ENCODE data around the gene UNC119.
"Not testable (repeated sequence)": the region's sequence is repeated elsewhere in the genome, so short reads cannot be mapped to it uniquely, and the experiment has no call there.

Gene UNC119

DNA sequence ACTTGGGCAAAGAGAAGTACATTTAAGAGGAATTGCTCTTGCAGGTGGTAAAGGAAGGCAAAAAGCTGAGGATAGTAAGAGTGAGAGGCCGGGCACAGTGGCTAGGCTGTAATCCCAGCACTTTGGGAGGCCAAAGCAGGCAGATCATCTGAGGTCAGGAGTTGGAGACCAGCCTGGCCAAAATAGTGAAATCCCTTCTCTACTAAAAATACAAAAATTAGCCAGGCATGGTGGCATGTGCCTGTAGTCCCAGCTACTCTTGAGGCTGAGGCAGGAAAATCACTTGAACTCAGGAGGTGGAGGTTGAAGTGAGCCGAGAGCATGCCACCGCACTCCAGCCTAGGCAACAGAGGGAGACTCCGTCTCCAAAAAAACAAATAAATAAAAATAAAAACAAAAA, 30.1 kb downstream of the UNC119 start:
- DNase-seq (ENCODE audit: low spot score): not testable (repeated sequence)

DNA sequence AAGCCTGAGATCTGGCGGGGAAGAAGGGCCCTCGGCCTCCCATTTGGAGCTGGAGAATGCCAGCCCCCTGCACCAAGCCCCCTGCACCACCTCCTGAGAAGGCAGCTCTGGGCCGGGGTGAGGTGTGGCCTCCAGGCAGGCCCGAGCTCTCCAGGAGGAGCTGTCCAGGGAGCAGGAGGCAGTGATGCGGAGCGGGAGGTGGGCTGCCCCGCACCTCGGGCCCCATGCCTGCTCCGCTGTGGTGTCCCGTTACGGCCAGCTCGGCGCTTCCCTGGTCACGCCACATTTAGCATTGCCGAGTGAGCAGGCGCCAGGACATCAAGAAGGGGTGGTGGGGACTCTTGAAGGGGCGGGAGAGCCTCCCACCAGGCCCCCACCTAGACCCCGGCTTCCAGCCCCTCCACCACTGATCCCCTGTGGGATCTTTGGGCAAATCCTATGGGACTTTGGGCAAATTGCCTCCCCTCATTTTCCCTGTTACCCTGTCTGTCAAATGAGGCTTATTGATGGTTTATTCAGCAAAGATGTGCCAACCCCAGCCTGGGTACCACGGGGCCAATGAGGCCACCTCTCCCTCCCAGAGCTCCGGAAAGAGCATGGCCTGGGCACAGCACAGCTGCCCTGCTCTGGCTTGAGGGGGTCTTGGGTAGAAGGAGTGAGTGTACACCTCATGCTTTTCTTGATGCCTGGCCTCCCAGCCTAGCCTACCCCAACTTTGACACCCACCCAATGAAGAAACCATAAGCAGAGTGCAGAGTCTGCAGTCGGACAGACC, 30.9 kb downstream of the UNC119 start:
- DNase-seq (ENCODE audit: low spot score): no peak

DNA sequence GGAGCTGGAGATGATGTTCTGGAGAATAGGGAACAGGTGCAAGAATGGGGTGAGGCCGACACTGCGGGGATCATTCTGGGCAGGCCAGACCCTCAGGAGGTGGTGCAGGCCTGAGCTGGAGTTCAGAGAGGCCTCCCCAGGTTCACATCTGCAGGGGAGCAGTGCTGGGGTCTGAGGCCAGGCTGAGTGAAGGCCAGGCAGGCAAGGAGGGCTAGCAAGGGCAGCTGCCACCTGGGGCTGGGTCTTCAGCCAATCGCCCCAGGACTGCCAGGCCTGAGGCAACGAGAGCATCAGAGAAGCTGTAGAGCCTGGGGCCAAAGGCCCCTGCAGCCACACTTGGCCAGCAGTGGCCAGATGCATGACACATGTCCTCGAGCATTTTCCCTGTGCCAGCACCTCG, 31.7 kb downstream of the UNC119 start:
- DNase-seq (ENCODE audit: low spot score): no peak

DNA sequence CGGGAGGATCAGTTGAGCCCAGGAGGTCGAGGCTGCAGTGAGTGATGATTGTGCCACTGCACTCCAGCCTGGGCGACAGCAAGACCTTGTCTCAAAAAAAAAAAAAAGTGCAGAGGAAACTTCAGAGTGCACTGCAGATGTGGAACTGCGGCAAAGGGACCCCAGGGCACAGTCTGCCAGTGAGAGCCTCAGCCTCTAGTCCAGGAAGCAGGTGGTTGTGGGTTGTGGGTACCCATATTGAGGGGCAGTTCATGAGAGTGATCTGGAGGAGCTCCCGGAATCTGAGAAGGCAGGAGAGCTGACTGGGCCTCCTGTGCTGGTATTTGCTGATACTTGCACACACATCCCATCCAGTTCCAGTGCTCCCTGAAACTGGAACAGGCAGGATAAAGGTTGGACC, 33.2 kb downstream of the UNC119 start:
- no peak for DNase-seq (ENCODE audit: low spot score)

DNA sequence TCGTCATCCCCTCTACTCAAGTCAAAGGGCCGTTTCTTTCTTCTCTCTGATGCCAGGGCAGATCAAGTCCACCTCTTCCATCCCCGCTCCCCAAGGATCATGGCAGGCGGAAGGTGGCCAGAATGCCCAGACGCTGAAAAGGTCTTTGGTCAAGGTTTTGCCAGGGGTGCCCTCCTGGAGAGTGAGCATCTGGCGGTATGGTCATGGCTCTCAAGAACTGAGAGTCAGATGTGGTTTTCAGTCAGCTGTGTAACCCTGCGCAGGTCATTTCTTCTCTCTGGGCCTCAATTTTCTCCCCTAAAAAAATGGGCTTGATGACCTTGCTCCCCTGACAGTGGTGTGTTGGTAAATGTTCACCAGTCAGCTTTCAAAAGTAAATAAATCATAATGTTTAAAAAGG, 33.8 kb downstream of the UNC119 start:
- no peak for DNase-seq (ENCODE audit: low spot score)

DNA sequence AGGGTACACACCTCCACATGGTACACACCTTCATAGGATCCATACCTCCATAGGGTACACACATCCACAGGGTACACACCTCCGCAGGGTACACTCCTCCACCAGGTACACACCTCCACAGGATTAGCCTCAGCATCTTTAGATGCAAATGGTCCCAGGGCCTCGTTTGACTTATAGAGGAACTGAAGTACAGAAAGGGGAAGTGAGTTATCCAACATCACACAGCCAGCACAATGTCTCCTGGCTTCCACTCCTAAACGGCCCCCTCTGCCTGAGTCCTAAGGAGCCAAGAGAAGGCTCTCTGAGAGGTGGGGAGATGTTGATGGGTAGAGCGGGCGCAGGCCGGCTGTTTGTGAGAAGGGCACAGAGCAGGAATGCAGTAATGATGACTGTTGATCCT, 34.3 kb downstream of the UNC119 start:
- no peak for DNase-seq (ENCODE audit: low spot score)

DNA sequence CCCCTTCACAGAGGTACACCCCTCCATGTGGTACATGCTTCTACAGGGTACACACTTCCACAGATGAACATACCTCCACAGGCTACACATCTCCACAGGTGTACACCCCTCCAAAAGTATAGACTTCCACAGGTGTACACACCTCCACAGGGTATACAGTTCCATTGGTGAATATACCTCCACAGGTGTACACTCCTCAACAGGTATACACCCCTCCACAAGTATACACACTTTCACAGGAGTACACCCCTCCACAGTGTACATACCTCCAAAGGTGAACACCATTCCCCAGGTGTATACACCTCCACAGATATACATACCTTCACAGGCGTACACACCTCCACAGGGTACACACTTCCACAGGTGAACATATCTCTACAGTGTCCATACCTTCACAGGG, 36.9 kb downstream of the UNC119 start:
- no peak for DNase-seq (ENCODE audit: low spot score)

DNA sequence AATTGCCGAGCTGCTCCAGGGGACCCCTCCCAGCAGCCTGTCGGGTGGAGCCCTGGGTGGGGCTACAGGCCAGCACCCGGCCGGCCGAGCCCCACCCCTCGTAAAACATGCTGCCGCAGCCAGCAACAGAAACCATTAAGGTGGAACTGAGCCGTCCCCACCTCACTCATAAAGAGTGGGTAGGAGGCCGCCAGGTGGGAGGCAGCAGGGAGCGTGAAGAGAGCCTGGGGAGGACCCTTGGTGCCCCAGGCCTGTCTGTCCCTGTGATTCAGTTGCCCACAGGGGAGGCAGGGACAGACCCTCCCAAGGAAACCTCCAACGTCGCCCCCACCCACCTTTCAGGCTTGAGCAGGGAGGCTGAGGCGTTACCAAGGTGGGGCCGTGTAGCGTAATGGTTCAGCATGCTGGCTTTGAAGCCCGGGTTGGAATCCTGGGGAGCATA, 37.8 kb downstream of the UNC119 start:
- no peak for DNase-seq (ENCODE audit: low spot score)

DNA sequence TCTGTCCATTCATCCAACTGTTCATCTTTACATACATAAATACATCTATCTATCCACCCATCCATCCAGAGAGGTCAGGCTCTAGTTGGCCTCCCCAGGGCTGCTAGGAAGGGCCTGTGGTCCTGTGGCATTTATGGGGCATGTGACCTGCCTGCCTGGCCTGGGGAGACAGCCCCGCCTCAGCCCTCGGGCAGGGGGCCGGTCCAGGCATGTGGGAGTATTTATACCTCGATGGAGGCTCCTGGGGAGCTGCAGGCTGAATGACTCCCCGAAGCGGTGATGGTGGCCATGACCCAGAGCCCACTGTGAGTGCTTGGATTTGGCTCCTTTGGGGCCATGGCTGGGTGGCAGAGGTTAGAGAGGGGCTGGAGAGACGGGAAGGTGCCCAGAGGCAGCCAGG, 38.9 kb downstream of the UNC119 start:
- DNase-seq (ENCODE audit: low spot score): no peak

DNA sequence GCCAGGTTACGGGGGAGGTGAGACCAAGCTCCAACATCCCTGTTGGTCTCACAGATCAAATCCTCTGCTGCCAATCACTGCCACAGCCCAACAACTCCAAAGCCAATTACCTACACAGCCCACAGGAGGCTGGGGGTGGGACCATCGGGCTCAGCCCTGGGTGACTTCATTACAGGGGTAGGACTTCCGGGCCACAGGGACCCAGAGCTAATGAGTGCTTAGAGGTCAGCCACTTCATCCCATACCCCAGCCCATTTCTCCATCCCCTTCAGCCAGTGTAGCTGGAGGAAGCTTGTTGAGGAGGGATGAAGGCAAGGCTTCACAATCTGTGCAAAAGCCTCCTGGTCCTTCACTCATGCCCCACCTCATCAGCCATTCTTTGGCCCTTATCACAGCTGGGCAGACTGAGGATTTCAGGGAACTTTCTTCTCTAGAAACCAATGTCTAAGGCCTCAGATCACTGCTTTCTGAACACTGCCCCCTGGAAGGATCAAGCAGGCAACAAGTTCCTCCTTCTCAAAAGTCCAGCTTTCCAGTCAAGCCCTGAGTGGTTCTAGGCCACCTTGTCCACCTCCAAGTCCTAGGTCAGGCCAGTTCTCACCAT, 40.5 kb downstream of the UNC119 start:
- DNase-seq (ENCODE audit: low spot score): no peak

DNA sequence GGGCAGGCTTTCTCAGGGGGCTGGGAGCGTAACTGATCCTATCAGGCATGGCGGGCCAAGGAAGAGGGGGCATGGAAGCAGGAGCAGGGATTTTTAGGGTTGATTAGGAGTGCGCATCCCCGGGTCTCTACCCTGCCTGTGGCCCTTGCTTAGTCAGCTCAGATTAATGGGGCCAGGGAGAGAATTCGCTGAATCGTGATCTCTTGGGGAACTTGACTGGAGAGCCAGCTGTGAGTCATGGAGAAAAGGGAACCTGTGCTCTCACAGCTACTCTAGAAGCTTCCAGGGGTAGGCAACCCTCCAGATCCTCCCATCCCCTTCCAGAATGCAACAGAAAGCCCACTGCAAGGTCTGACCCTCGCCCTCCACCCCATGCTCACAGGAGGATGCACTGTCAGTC, 42.6 kb downstream of the UNC119 start:
- no peak for DNase-seq (ENCODE audit: low spot score)

DNA sequence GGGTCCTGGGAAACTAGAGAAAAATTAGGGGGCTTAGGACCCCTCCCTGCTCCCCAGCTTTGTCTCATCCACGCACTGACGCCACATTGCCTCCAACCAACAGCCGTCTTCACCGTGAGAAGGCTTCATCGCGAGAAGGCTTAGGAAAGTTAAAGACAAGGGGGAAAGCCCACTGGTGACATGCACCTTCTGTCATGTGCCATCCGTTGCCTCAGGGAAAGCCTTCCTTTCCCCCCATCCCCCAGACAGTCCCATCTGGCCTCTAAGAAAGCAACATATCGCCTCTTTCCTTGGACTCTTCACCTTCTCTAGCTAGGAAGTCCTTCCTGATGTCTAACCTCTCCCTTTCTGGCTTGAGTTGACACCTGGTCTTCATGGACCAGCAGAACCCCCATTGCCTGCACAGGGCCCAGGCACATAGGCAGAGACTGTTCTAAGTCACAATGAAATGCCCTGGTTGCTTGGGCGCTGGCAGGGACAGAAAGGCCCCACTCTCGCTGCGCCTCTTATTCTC, 44.2 kb downstream of the UNC119 start:
- DNase-seq (ENCODE audit: low spot score): no peak

DNA sequence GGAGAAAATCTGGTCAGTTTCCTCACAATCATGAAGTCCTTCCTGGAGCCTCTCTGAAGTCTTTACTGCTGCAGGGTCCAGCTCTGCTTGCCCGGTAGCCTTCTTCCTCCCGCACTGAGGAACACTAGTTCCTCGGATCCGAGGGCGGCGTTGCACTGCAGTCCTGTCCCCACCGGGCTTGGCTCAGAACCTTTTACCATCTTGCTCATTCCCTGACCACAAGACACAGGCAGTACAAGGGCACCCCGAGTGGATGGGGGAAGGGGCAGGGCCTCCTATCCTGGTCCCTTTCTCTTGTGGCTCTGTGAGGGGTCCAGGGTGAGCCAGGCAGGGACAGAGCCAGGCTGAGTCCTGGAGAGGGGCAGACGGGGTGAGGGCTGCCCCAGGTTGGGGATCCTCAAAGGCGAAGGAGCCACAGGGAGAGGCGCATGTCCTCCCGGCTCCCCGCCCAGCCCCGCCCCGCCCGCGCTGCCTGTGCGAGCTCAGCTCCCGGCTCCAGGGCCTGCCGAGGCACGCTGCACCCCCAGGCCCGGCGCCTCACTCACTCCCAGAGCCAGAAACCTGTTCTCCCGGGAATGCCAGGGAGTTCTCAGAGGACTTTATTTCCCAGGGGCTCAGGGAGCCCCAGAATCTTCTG, 44.7 kb downstream of the UNC119 start:
- no peak for DNase-seq (ENCODE audit: low spot score)

DNA sequence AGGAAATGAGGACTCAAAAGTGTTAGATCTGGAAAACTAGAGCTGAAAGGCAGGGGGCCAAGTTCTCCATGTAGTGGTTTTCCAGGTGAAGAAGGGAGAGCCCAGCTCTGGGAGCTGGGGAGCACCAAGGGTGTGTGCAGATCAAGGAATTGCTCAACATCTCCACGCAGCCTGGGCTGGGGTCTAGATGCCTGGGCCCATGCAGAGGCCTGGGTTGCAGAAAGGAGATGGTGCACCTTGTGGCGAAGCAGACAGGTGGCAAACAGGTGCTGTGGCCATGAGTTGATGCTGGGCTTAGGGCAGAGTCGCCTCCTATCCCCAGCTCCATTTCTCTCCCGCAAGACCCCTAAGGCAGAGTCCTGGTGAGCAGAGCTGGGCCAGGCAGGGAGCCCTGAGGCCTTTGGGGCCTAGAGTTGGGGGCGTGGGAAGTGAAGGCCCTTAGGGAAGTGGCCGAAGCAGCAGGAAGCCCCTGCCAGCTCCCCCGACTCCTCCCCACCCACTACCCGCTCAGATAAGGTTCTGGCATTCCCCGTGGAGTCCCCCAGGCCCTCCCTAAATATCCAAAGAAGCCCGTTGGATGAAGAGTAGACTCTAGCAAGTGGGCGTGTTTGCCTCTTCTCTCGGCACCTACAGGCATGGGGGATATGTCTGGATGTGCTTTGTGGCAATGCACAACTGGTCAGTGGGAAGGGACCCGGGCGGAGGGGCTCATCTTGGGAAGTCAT, 45.5 kb downstream of the UNC119 start:
- no peak for DNase-seq (ENCODE audit: low spot score)

DNA sequence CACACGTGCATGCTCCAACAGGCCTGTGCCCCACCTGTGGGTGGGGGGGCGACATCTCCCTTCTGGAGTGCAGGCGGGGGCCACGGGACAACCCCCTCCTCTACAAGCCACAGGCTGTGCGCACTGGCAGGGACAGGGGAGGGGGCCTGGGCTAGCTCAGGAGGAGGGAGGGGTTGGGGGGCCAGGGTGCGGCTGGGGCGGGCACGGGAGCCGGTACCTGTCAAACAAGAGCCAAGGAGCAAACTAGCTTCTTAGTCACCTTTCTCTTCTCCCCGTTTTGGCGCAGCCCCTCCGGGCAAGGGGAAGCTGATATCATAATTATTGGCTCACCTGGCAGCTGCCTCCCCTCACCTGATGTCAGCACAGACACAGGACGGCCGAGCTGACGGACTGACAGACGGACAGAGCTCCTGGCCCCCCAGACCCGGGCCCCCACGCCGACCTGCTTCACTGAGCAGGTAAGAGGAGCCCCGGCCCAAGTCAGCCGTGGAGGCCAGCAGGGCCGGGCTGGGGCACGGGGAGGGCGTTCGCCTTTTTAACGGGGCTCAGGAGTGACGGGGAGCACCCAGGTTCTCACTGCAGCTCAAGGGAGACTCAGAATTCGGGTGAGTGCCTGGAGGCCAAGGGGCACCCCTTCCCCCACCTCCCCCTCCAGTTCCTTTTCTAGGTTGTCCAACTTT, 46.3 kb downstream of the UNC119 start, which contains the start of gene FOXN1:
TSS of gene FOXN1 (plus strand) at position 363 of the 680 bp plus-strand sequence. CDS start 17,622 bp downstream, outside the sequence.
- no peak for DNase-seq (ENCODE audit: low spot score)

DNA sequence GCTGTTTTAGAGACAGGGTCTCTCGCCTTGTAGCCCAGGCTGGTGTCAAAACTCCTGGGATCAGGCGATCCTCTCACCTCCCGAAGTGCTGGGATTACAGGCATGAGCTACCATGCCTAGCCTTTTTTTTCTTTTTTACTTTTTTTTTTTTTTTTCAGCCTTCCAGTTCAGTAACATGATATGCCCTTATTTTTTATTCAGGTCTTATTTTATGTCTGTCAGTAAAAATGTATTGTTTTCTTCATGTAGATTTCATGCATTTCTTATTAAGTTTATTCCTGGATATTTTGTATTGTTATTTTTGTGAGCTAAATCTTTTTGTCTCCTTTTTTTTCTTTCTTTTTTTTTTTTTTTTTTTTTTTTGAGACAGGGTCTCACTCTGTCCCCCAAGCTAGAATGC, 49.0 kb downstream of the UNC119 start:
- no peak for DNase-seq (ENCODE audit: low spot score)

DNA sequence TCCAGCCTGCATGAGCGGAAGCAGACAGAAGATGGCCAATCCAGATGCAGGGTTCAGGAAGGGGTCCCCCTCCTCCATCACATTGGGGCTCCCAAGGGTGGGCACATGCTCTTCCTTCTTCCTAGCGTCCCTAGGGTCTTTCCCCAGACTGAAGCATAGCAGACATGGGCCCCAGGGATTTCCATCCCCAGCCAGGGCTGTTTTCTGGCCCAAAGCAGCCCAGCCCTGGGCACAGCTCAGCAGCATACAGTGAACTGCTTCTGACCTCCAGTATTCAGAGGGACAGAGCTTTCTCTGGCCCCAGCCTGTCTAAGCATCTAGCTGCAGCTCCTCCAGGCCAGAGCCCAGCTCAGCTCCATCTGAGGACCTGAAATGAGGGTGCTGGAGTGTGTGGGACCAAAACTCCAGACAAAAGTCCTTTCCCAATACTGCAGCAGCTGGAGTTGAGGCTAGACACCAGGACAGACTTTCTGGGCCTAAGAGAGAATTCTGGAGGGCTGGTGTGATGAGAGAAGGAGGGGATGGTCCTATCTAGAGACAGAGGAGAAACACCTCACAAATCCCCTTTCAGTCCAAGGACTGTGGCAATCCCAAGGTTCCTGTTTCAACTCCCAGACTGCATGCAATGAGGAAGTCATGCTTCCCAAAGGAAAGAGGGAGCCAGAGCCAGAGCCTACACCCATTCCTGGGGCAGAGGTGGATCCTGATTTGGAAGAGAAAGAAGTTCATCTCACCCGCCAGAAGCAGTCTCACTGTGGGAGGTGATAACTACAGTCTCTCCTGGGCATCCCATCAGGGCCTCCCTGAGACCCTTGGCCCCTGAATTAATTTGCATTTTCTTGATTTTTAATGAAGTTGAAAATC, 50.8 kb downstream of the UNC119 start:
- DNase-seq (ENCODE audit: low spot score): peak; percentile 68

DNA sequence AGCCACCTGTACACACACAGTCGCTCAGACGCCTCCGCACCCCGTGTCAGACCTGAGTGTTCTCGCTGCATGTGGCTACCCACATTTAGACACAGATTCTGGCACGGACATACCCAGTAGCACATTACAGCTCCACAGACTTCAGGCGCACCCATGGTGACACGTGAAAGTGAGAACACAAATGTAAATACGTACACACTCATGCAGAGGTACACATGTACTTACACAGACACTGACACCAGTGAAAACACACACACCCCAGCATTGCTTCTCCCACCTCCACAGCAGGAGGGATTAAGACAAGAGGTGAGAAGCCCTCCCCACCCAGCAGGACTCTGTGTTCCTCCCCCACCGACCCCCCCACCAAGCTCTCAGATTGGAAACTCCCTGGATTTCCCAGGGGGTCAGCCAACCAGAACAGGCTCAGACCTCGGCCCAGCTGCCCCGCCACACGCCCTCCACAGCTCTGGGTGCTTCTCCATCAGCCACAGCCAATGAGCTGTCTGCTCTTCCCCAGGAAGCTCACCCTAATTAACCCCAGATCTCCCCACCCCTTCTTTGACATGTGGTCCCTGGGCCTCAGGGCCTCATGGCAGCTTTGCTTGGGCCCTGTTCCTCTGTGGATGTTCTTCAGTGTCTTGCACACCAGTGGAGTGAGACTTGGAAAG, 51.6 kb downstream of the UNC119 start:
- peak; percentile 87 for DNase-seq (ENCODE audit: low spot score)

DNA sequence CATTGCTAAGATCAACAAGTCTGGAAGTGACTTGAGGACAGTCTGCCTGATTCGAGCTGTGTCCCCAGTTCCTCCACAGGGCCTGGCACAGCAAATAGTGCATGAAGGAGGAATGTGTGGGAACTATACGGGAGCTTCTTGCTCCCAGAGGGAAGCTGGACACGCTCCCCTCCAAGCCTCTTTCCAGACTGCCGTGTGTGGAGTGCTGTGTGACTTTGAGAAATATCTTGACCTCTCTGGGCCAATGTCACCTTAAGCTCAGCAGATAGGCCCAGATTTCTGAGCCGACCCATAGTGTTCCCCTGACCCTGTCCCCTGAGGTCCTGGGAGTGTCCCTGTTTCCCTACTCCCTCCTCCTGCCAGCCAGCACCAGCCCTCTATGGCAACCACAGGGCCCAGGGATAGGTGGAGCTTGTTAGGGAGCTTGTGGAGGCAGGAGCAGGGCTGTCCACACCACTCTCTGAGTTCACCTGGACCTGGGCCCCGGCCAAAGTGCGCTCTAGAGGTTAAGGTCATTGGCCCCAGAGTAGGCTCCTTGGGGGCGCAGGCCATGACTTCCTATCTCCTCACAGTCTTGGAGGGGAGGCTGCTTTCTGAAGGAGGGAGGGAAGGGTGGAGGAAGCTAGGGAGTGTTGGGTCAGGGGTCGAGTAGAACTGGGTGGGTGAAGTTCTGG, 52.6 kb downstream of the UNC119 start:
- no peak for DNase-seq (ENCODE audit: low spot score)

DNA sequence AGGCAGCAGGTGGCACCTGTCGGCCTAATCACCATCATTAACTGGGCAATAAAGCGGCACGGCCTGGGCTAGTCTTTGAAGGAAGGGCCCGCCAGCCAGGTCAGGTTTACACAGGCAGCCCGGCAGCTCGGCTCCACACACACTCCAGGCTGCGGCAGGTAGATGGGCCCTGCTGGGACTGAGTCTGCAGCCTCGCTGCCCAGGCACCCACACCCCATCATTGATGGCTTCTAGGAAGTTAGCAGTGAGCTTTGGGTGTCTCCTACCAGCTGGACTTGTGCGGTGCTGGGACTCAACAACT, 53.1 kb downstream of the UNC119 start:
- no peak for DNase-seq (ENCODE audit: low spot score)

All from D341Med (cell line).